ENCODE results near the gene C2CD2.
A peak's percentile ranks its signal among the peaks of the same experiment; 100 is the strongest.

C2CD2 gene

DNA sequence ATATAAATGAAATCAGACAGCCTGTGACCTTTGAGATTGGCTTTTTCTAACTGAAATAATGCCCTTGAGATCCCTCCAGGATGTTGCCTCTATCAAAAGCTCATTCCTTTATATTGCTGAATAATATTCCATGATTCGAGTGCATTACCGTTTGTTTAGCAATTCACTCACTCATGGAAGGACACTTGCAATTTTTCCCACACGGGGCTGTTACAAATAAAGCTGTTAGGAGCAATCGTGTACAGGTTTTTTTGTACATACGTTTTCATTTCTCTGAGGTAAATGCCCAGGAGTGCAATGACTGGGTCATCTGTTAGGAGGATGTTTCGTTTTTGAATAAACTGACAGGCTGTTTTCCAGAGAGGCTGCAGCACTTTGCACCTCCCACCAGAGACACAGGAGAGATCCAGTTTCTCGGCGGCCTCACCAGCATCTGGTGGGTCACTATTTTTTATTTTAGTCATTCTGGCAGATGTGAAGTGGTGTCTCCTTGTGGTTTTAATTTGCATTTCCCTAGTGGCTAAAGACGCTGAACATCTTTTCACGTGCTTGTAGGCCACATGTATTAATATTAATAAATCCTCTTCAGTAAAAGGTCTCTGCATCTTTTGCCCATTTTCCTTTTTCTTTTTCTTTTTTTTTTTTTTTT, 85.6 kb downstream of the C2CD2 start:
- Histone ChIP-seq H3K27ac (ENCODE audit: low read depth, low read length, poor library complexity, severe bottlenecking) (peak overlapping the region; percentile 100), H3K4me2 (ENCODE audit: low read length) (peak overlapping the region; percentile 71), H3K4me1 (ENCODE audit: insufficient read depth, low read length, severe bottlenecking) (peaks cover 100% of the 10 kb centered on the region)

DNA sequence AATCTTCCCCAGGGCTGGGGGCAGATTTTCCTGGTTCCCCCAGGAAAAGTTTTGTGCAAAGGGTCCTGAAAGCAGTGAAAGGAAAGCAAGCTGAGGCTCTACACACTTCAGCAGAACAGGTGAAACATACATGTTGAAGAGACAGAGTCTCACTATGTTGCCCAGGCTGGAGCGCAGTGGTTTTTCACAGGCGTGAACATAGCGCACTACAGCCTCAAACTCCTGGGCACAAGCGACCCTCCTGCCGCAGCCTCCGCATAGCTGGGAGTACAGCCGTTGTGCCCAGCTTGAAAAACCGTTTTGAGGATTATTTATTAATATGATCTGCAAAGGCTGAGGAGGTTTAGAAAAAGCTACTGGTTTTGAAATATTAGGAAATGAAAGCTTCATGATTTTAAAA, 86.5 kb downstream of the C2CD2 start:
- Histone ChIP-seq H3K27me3 (ENCODE audit: insufficient read depth, low read length) (no peaks in the 10 kb centered on the region), H3K9ac (ENCODE audit: low read length) (peak overlapping the region; percentile 97), H3F3A (ENCODE audit: insufficient read depth, low read length) (peaks cover 12% of the 10 kb centered on the region), H4K20me1 (ENCODE audit: insufficient read depth, low read length) (no peaks in the 10 kb centered on the region), H3K36me3 (ENCODE audit: insufficient read depth, low read length) (no peaks in the 10 kb centered on the region), H3K27ac (ENCODE audit: low read depth, low read length, poor library complexity, severe bottlenecking) (peak overlapping the region; percentile 100), H3K79me2 (ENCODE audit: insufficient read depth, low read length) (no peaks in the 10 kb centered on the region), H2AFZ (ENCODE audit: low read length) (no peak overlapping the region), H3K4me3 (ENCODE audit: low read depth, low read length, poor library complexity, severe bottlenecking) (peak overlapping the region; percentile 57), H3K4me1 (ENCODE audit: insufficient read depth, low read length, severe bottlenecking) (peaks cover 100% of the 10 kb centered on the region), H3K9me3 (ENCODE audit: low read length) (no peaks in the 10 kb centered on the region), H3K9me2 (ENCODE audit: low read depth, low read length) (no peaks in the 10 kb centered on the region), H3K4me2 (ENCODE audit: low read length) (peak overlapping the region; percentile 71)
- TF ChIP-seq, protein P1, sequence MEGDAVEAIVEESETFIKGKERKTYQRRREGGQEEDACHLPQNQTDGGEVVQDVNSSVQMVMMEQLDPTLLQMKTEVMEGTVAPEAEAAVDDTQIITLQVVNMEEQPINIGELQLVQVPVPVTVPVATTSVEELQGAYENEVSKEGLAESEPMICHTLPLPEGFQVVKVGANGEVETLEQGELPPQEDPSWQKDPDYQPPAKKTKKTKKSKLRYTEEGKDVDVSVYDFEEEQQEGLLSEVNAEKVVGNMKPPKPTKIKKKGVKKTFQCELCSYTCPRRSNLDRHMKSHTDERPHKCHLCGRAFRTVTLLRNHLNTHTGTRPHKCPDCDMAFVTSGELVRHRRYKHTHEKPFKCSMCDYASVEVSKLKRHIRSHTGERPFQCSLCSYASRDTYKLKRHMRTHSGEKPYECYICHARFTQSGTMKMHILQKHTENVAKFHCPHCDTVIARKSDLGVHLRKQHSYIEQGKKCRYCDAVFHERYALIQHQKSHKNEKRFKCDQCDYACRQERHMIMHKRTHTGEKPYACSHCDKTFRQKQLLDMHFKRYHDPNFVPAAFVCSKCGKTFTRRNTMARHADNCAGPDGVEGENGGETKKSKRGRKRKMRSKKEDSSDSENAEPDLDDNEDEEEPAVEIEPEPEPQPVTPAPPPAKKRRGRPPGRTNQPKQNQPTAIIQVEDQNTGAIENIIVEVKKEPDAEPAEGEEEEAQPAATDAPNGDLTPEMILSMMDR (IDR thresholded peaks at IDR 0.05; ENCODE audit: low read length) = no peak
- TF ChIP-seq EZH2 (IDR thresholded peaks at IDR 0.05; ENCODE audit: borderline replicate concordance, low read length) = no peak

More for the DNA sequence above, 85.6 kb downstream of the C2CD2 start:
- Histone ChIP-seq H4K20me1 (ENCODE audit: insufficient read depth, low read length) (no peaks in the 10 kb centered on the region), H2AFZ (ENCODE audit: low read length) (no peak overlapping the region), H3K9me3 (ENCODE audit: low read length) (no peaks in the 10 kb centered on the region), H3K27me3 (ENCODE audit: insufficient read depth, low read length) (no peaks in the 10 kb centered on the region), H3K36me3 (ENCODE audit: insufficient read depth, low read length) (no peaks in the 10 kb centered on the region), H3K9ac (ENCODE audit: low read length) (peak overlapping the region; percentile 97), H3K79me2 (ENCODE audit: insufficient read depth, low read length) (no peaks in the 10 kb centered on the region), H3K9me2 (ENCODE audit: low read depth, low read length) (no peaks in the 10 kb centered on the region), H3K4me3 (ENCODE audit: low read depth, low read length, poor library complexity, severe bottlenecking) (peak overlapping the region; percentile 57), H3F3A (ENCODE audit: insufficient read depth, low read length) (peaks cover 11% of the 10 kb centered on the region)
- no peak for TF ChIP-seq EZH2 (IDR thresholded peaks at IDR 0.05; ENCODE audit: borderline replicate concordance, low read length)
- TF ChIP-seq, protein P1 (IDR thresholded peaks at IDR 0.05; ENCODE audit: low read length) = no peak

DNA sequence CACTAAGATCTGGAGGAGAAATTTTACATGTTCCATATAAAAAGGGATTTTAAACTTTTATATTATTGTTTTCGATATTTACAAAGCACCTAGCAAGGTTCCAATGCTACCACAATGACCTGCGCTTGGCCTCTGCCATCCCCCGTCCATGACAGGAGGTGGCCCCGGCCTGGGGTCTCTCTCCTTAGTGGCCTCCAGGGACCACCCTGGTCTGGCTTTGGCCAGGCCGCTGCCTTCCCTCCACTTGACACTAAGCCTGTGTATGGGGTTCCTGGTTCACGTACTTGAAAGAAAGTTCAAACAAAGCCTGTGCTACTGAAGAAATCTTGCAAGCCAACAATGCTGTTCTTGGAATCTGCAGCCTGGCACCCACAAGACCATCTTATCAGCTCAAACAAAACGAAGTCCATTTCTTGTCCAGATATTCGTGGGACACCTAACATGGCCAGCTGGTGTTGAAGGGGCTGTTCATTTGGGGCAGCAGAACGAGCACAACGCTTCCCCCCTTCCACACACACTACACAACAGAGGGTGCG, 87.5 kb downstream of the C2CD2 start:
- Histone ChIP-seq H3K9ac (ENCODE audit: low read length) (peak overlapping the region; percentile 97), H3F3A (ENCODE audit: insufficient read depth, low read length) (peaks cover 7% of the 10 kb centered on the region; the same call in 1 of the 2 replicates), H2AFZ (ENCODE audit: low read length) (no peak overlapping the region), H3K36me3 (ENCODE audit: insufficient read depth, low read length) (no peaks in the 10 kb centered on the region), H3K27me3 (ENCODE audit: insufficient read depth, low read length) (no peaks in the 10 kb centered on the region), H3K9me3 (ENCODE audit: low read length) (no peaks in the 10 kb centered on the region), H3K79me2 (ENCODE audit: insufficient read depth, low read length) (peaks cover 2% of the 10 kb centered on the region; the same call in 1 of the 2 replicates), H3K9me2 (ENCODE audit: low read depth, low read length) (no peaks in the 10 kb centered on the region), H3K27ac (ENCODE audit: low read depth, low read length, poor library complexity, severe bottlenecking) (peak overlapping the region; percentile 100), H4K20me1 (ENCODE audit: insufficient read depth, low read length) (no peaks in the 10 kb centered on the region), H3K4me2 (ENCODE audit: low read length) (peak overlapping the region; percentile 71), H3K4me3 (ENCODE audit: low read depth, low read length, poor library complexity, severe bottlenecking) (peak overlapping the region; percentile 57), H3K4me1 (ENCODE audit: insufficient read depth, low read length, severe bottlenecking) (peaks cover 100% of the 10 kb centered on the region)
- TF ChIP-seq EZH2 (IDR thresholded peaks at IDR 0.05; ENCODE audit: borderline replicate concordance, low read length) = no peak
- TF ChIP-seq, protein P1 (IDR thresholded peaks at IDR 0.05; ENCODE audit: low read length) = no peak
